Cardiac muscle cell (in vitro differentiated cells and primary cell): Measurements from ENCODE around the gene TRIM45. TPM values are rescaled to one million over a fixed set of nuclear protein-coding genes. Genes with fewer than 3 reads are reported as not detected.
"Not testable (repeated sequence)": the region's sequence is repeated elsewhere in the genome, so short reads cannot be mapped to it uniquely, and the experiment has no call there.

Experiments
- DNase-seq, 2 donors: peaks; one replicate each; pipeline versions ENCODE4 v3.0.0 to v3.0.0-alpha.2; 2010 to 2017; ENCODE audit warnings: low read depth in 1 of 2, low spot score in 1 of 2
- H3K27ac ChIP-seq: fragments of 200-600 bp; sonication (generic); 2 replicates; pipeline ENCODE4 v1.5.1; 2016
- H3K27me3 ChIP-seq: fragments of 200-600 bp; sonication (generic); 2 replicates; pipeline ENCODE4 v1.6.0; 2016; ENCODE audit warnings: control low read depth
- H3K36me3 ChIP-seq: fragments of 200-600 bp; sonication (generic); 2 replicates; pipeline ENCODE4 v1.5.1; 2016; ENCODE audit warnings: control low read depth
- H3K4me1 ChIP-seq: fragments of 200-600 bp; sonication (generic); 2 replicates; pipeline ENCODE4 v1.8.1; 2017; ENCODE audit warnings: low read depth, mild to moderate bottlenecking, mixed run types
- H3K4me3 ChIP-seq: fragments of 200-600 bp; sonication (generic); 2 replicates; pipeline ENCODE4 v1.5.1; 2016; ENCODE audit warnings: mild to moderate bottlenecking
- H3K9me3 ChIP-seq: fragments of 200-600 bp; sonication (generic); 2 replicates; pipeline ENCODE4 v1.5.1; 2017; ENCODE audit warnings: low read depth, mild to moderate bottlenecking, control low read depth
- CTCF ChIP-seq: IDR thresholded peaks from 2 replicates; pipeline ENCODE4 v1.5.1; 2012; ENCODE audit warnings: low read depth, mild to moderate bottlenecking, low read length
- polyA plus RNA-seq: library from polyadenylated mRNA; unstranded; fragments of >200 nt; fragmentation: Nextera tagmentation; extraction: Ambion mirVana; gene quantifications from 2 replicates; pipeline ENCODE4 v1.2.1, GENCODE V29; 2016
- total RNA-seq: library from RNA; depleted of rRNA; stranded (reverse); fragments of >200 nt; gene quantifications from 2 replicates; pipeline ENCODE4 v1.2.3, GENCODE V29; 2016

Gene TRIM45
- total and polyA plus RNA-seq, 2 experiments from 2014 or later: 17.2 to 21.5 TPM

GRCh38 chr1:117162816-117163215 lies 41.3 kb upstream of the TRIM45 start:
- Histone ChIP-seq H3K36me3 (no peaks in the 10 kb centered on the region), H3K9me3 (no peaks in the 10 kb centered on the region), H3K4me1 (no peaks in the 10 kb centered on the region), H3K27ac (no peak overlapping the region), H3K27me3 (no peaks in the 10 kb centered on the region), H3K4me3 (no peak overlapping the region)
- no peak for DNase-seq
- no peak for TF ChIP-seq CTCF

GRCh38 chr1:117161887-117162286 lies 40.3 kb upstream of the TRIM45 start:
- Histone ChIP-seq H3K4me3 (no peak overlapping the region), H3K27ac (no peak overlapping the region), H3K36me3 (no peaks in the 10 kb centered on the region), H3K9me3 (no peaks in the 10 kb centered on the region), H3K27me3 (no peaks in the 10 kb centered on the region), H3K4me1 (no peaks in the 10 kb centered on the region)
- no peak for TF ChIP-seq CTCF
- DNase-seq: no peak

GRCh38 chr1:117151305-117151704 lies 29.8 kb upstream of the TRIM45 start:
- not testable (repeated sequence) for DNase-seq, H3K9me3 ChIP-seq, H3K27me3 ChIP-seq, H3K27ac ChIP-seq, H3K4me3 ChIP-seq, H3K36me3 ChIP-seq
- H3K4me1 ChIP-seq: peaks cover 24% of the 10 kb centered on the region

- Histone ChIP-seq H3K27ac (no peak overlapping the region), H3K9me3 (no peaks in the 10 kb centered on the region), H3K4me1 (peaks cover 26% of the 10 kb centered on the region), H3K4me3 (no peak overlapping the region), H3K36me3 (no peaks in the 10 kb centered on the region), H3K27me3 (no peaks in the 10 kb centered on the region)
- DNase-seq: no peak
- TF ChIP-seq CTCF: no peak
Measured at GRCh38 chr1:117150316-117150715, 28.8 kb upstream of the TRIM45 start.

GRCh38 chr1:117147856-117148588 lies 26.5 kb upstream of the TRIM45 start:
- H3K36me3 ChIP-seq: no peaks in the 10 kb centered on the region
- peak in 1 of 2 donors; percentile 64 for DNase-seq
- peaks cover 26% of the 10 kb centered on the region for H3K4me1 ChIP-seq
- no peak overlapping the region for H3K4me3 ChIP-seq
- no peak overlapping the region for H3K27ac ChIP-seq
- no peak for TF ChIP-seq CTCF
- no peaks in the 10 kb centered on the region for H3K9me3 ChIP-seq
- H3K27me3 ChIP-seq: no peaks in the 10 kb centered on the region

- Histone ChIP-seq H3K4me3 (no peak overlapping the region), H3K36me3 (no peaks in the 10 kb centered on the region), H3K27me3 (no peaks in the 10 kb centered on the region), H3K9me3 (no peaks in the 10 kb centered on the region), H3K4me1 (peaks cover 26% of the 10 kb centered on the region), H3K27ac (no peak overlapping the region)
- DNase-seq: no peak
- no peak for TF ChIP-seq CTCF
Measured at GRCh38 chr1:117147341-117147831, 25.8 kb upstream of the TRIM45 start.
